ENCODE measurements around the gene ABCA5.

DNA sequence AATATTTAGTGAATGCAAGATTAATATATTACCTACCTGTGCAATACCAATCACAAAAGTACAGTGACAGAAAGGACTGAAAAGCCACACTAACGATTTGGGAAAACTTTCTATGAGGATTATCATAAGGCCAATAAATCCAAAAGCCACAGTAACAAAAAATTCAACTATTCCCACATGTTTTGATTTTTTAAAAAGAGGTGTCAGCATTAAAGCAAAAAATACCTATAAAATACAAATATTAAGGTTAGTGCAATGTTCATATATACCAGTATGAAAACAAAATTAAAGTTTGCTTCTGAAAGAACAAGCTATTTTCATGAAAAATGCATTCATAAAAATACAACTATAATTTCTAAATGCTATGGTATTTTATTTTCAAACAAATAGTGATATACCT lies 24.3 kb downstream of the ABCA5 start:
- TF ChIP-seq CTCF (IDR thresholded peaks at IDR 0.05) (no peak), REST (IDR thresholded peaks at IDR 0.05; ENCODE audit: insufficient read depth in 1 of 2, low read depth in 2 of 2, low read length in 1 of 2) (no peak)
